Activated CD8-positive, alpha-beta memory T cell treated with anti-CD3 and anti-CD28 coated beads, Interleukin-2, amount 10 ng/mL, durations not matched to agents 7 days and 5 days (primary cell): Measurements from ENCODE around the gene CPVL. TPM values are rescaled to one million over a fixed set of nuclear protein-coding genes. Genes with fewer than 3 reads are reported as not detected.
A peak's percentile ranks its signal among the peaks of the same experiment; 100 is the strongest.

Source experiments
- ATAC-seq: fragments of 150-1000 bp; cut with Tn5 transposase; one replicate; pipeline ENCODE4 v1.10.0; 2021; ENCODE audit warnings: moderate library complexity
- CTCF ChIA-PET: fragments of 350-600 bp; sonication (Branson Sonifier 250); formaldehyde crosslinking; loops from one replicate; lab custom pipeline; 2021; ENCODE audit warnings: antibody characterized with exemption; lab: Charles Lee
- DNase-seq: peaks from one replicate; pipeline ENCODE4 v3.0.0-alpha.2; 2020
- H3K27ac Mint-ChIP-seq: one replicate; pipeline ENCODE4 v1.8.0; 2021; ENCODE audit warnings: mild to moderate bottlenecking, mixed read lengths
- H3K27me3 Mint-ChIP-seq: one replicate; pipeline ENCODE4 v1.8.0; 2021; ENCODE audit warnings: mixed read lengths
- H3K36me3 Mint-ChIP-seq: one replicate; pipeline ENCODE4 v1.8.0; 2021; ENCODE audit warnings: mild to moderate bottlenecking, mixed read lengths
- H3K4me1 Mint-ChIP-seq: one replicate; pipeline ENCODE4 v1.8.0; 2021; ENCODE audit warnings: mixed read lengths
- H3K4me3 Mint-ChIP-seq: one replicate; pipeline ENCODE4 v1.8.0; 2021; ENCODE audit warnings: mild to moderate bottlenecking, moderate library complexity, mixed read lengths
- H3K9me3 Mint-ChIP-seq: one replicate; pipeline ENCODE4 v1.8.0; 2022; ENCODE audit warnings: low read depth, mixed read lengths
- total RNA-seq, 2 experiments: library from RNA; stranded (reverse); gene quantifications; one replicate each; pipeline ENCODE4 v1.2.3, GENCODE V29; 2021

CPVL gene
- total RNA-seq, 2 experiments from 2014 or later: 0.33 to 1.8 TPM

DNA sequence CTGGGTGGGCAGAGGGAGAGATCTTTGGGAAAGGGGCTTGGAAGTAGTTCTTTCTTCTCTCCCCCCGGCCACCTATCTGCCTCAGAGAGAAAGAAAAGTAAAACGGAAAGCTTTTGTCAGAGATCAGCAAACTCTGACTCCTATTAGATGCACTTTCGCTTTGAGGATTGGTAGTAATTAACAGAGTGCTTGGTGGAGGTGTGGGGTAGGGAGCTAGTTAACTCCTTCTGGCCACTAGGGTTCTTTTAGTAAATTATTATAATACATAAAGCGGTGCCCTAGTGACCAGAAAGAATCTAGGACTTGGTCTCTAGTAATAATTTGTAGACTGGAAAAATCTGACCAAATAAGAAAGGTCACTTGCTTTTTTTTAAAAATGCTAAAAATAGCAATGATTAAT, 54.6 kb downstream of the CPVL start:
- Mint-ChIP-seq H3K36me3 (peaks cover 2% of the 10 kb centered on the region), H3K9me3 (no peaks in the 10 kb centered on the region), H3K27ac (peak overlapping the region; percentile 85), H3K27me3 (peaks cover 18% of the 10 kb centered on the region), H3K4me1 (peaks cover 23% of the 10 kb centered on the region), H3K4me3 (peak overlapping the region; percentile 70)
- ATAC-seq: peak; percentile 91
- CTCF ChIA-PET: interaction anchor here (1.0 to 4.8 kb wide), 8 partner anchors 8 to 317 kb away, joined by 3 to 37 read pairs (median 4); no protein-coding TSS in a partner anchor
- DNase-seq: no peak

GRCh38 chr7:29090836-29091601, 55.3 kb downstream of the CPVL start:
- Mint-ChIP-seq H3K27ac (peak overlapping the region; percentile 85), H3K27me3 (peaks cover 22% of the 10 kb centered on the region), H3K36me3 (peaks cover 2% of the 10 kb centered on the region), H3K9me3 (no peaks in the 10 kb centered on the region), H3K4me3 (peak overlapping the region; percentile 70), H3K4me1 (peaks cover 17% of the 10 kb centered on the region)
- ATAC-seq: peak; percentile 58
- DNase-seq: no peak
- CTCF ChIA-PET: interaction anchor here (0.6 to 4.8 kb wide), 9 partner anchors 9 to 1678 kb away, joined by 3 to 37 read pairs (median 4); no protein-coding TSS in a partner anchor

DNA sequence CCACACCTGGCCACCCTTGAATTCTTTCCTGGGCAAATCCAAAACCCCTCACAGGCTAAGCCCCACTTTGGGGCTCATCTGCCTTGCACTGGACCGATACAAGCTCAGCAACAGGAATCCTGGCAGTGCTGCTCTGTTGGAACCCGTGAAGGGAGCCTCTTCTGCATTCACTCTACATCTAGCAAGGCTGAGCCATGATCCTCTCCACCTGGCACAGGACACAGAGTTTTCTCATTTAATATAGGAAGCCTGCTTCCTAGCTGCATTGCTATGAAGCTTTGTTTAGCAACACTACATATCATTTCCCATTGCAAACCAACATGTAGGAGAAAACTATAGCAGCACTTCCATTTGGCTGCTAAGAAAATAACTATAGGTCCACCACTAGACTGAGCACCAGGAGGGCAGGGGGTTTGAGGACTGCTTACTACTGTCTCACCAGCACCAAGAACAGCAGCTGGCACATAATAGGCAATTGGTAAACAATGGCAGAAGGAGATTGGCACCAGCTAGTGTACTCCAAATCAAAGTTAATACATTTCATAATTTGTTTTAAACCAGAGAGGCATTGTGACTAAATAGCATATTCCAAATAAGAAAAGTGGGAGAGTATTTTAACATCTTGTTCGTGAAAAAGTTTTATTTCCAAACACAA, 56.1 kb downstream of the CPVL start:
- H3K4me1 Mint-ChIP-seq: peaks cover 20% of the 10 kb centered on the region
- no peak overlapping the region for H3K27ac Mint-ChIP-seq
- CTCF ChIA-PET: interaction anchor here (2.0 to 4.8 kb wide), 3 partner anchors 16 to 168 kb away, joined by 10 to 37 read pairs (median 23); no protein-coding TSS in a partner anchor
- H3K4me3 Mint-ChIP-seq: peak overlapping the region; percentile 70
- no peak for DNase-seq
- peaks cover 25% of the 10 kb centered on the region for H3K27me3 Mint-ChIP-seq
- H3K9me3 Mint-ChIP-seq: no peaks in the 10 kb centered on the region
- peaks cover 2% of the 10 kb centered on the region for H3K36me3 Mint-ChIP-seq
- ATAC-seq: no peak

DNA sequence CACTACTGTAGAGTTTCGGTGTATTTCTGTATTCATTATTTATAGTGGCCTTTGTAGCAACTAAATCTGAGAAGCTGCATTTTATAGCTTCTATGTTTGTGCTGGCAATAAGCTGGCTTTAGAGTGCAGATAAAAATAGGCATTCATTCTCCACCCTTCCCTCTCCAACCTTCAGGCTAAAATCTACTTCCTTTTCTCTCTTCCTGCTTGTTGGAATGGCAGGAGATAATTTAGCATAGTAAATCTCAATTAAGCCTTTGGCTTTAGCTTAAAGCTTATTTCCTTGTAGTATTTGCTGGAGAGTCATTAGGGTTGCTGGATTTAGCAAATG, 58.5 kb downstream of the CPVL start:
- ATAC-seq: no peak
- no peak overlapping the region for H3K27ac Mint-ChIP-seq

DNA sequence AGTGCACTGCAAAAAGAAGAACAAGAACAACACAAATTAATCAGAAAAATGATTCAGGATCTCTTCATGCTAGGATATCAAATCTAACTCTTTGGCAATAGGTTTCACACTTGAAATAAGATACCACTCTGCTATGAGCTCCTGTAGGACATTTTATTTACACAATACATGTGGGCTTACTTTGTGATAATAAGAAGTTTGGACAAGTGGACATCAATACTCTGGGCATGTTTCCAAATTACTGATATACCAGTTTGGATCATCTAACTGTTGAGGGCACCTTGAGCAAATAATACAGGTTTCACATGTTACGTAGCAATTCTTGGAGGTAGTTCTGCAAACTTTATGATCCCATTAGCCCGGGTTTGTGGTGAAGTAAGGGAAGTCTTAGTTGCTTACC, 59.8 kb downstream of the CPVL start:
- Mint-ChIP-seq H3K27me3 (peaks cover 23% of the 10 kb centered on the region), H3K4me1 (peaks cover 26% of the 10 kb centered on the region), H3K27ac (no peak overlapping the region), H3K4me3 (no peak overlapping the region), H3K9me3 (no peaks in the 10 kb centered on the region), H3K36me3 (peaks cover 2% of the 10 kb centered on the region)
- CTCF ChIA-PET: interaction anchor here (2.0 kb wide), 1 partner anchor 160 kb away, joined by 7 read pairs; no protein-coding TSS in a partner anchor
- no peak for ATAC-seq
- DNase-seq: no peak

More for the DNA sequence above, 58.5 kb downstream of the CPVL start:
- Mint-ChIP-seq H3K4me1 (peaks cover 28% of the 10 kb centered on the region), H3K9me3 (no peaks in the 10 kb centered on the region), H3K36me3 (peaks cover 2% of the 10 kb centered on the region), H3K27me3 (peaks cover 21% of the 10 kb centered on the region), H3K4me3 (no peak overlapping the region)
- no peak for DNase-seq
- CTCF ChIA-PET: interaction anchor here (0.9 to 2.0 kb wide), 4 partner anchors 9 to 161 kb away, joined by 3 to 7 read pairs (median 5); no protein-coding TSS in a partner anchor

- CTCF ChIA-PET: no interaction called here
- peaks cover 33% of the 10 kb centered on the region for H3K27me3 Mint-ChIP-seq
- peak; percentile 39 for ATAC-seq
- no peak for DNase-seq
- peaks cover 15% of the 10 kb centered on the region for H3K4me1 Mint-ChIP-seq
- no peak overlapping the region for H3K27ac Mint-ChIP-seq
- H3K9me3 Mint-ChIP-seq: no peaks in the 10 kb centered on the region
- peaks cover 2% of the 10 kb centered on the region for H3K36me3 Mint-ChIP-seq
- H3K4me3 Mint-ChIP-seq: no peak overlapping the region
These were observed 61.5 kb downstream of the CPVL start for GRCh38 chr7:29084832-29085231.

- Mint-ChIP-seq H3K36me3 (no peaks in the 10 kb centered on the region), H3K9me3 (no peaks in the 10 kb centered on the region), H3K4me1 (peaks cover 13% of the 10 kb centered on the region), H3K4me3 (no peak overlapping the region), H3K27ac (no peak overlapping the region), H3K27me3 (peaks cover 42% of the 10 kb centered on the region)
- CTCF ChIA-PET: interaction anchor here (1.0 to 2.0 kb wide), 2 partner anchors 25 to 159 kb away, joined by 3 to 5 read pairs; no protein-coding TSS in a partner anchor
- DNase-seq: no peak
- ATAC-seq: no peak
These were observed 65.5 kb downstream of the CPVL start for GRCh38 chr7:29080803-29081202.

DNA sequence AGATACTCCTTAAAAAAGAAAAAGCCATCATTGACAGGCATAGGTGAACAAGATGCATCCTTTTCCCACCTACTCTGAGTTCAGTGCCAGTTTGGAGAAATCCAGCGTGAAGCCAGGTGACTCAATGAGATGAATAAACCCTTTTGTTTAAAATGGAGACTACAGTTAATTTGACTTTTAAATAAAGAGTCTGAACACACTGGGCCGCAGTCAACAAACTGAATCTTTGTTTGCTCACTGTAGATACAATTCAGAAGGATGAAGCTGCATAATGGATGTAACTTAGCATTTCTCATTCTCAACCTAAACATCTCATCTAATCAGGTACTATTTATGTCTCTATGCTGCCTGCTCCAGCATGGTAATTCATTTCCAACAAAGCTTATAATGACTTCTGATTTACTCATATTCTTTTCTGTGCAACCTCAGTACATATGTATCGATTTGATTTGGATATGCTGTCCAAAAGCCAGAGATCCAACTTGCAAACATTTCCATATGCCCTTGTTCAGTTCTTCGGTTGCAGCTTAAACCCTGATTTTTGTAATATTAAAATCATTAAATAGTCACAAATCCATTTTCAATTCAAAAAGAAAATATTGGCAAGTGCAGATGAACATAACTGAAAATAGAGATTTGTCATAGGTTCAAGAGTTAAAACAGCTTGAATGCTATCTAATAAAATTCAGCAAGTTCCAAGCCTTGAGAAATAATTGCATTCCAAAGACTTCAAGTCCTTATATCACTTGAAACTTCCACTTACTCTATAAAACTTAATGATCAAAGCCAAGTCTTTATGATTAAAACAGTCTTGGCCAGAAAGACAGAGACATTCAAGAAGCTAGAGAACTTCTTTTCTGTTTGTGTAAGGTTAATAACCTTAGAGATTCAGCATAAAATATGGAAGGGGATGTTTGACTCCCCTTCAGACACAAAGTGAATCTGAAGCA, 67.8 kb downstream of the CPVL start:
- Mint-ChIP-seq H3K9me3 (no peaks in the 10 kb centered on the region), H3K36me3 (no peaks in the 10 kb centered on the region), H3K4me1 (no peaks in the 10 kb centered on the region), H3K4me3 (no peak overlapping the region), H3K27ac (no peak overlapping the region), H3K27me3 (peaks cover 45% of the 10 kb centered on the region)
- DNase-seq: no peak
- ATAC-seq: no peak
- CTCF ChIA-PET: interaction anchor here (0.8 to 1.1 kb wide), 2 partner anchors 9 to 330 kb away, joined by 3 to 4 read pairs; no protein-coding TSS in a partner anchor

- no peak overlapping the region for H3K4me3 Mint-ChIP-seq
- H3K4me1 Mint-ChIP-seq: no peaks in the 10 kb centered on the region
- DNase-seq (no peak), ATAC-seq (no peak)
- no peak overlapping the region for H3K27ac Mint-ChIP-seq
- H3K36me3 Mint-ChIP-seq: no peaks in the 10 kb centered on the region
- CTCF ChIA-PET: no interaction called here
- peaks cover 48% of the 10 kb centered on the region for H3K27me3 Mint-ChIP-seq
- H3K9me3 Mint-ChIP-seq: no peaks in the 10 kb centered on the region
These were observed 68.5 kb downstream of the CPVL start for GRCh38 chr7:29077854-29078253.

- Mint-ChIP-seq H3K4me3 (no peak overlapping the region), H3K9me3 (no peaks in the 10 kb centered on the region), H3K4me1 (no peaks in the 10 kb centered on the region), H3K27ac (no peak overlapping the region), H3K27me3 (peaks cover 50% of the 10 kb centered on the region), H3K36me3 (no peaks in the 10 kb centered on the region)
- CTCF ChIA-PET: interaction anchor here (1.2 kb wide), 1 partner anchor 29 kb away, joined by 3 read pairs; no protein-coding TSS in a partner anchor
- DNase-seq: no peak
- ATAC-seq: no peak
These were observed 69.2 kb downstream of the CPVL start for GRCh38 chr7:29077176-29077575.

GRCh38 chr7:29076631-29077030, 69.7 kb downstream of the CPVL start:
- ATAC-seq: no peak
- CTCF ChIA-PET: interaction anchor here (1.2 kb wide), 1 partner anchor 30 kb away, joined by 3 read pairs; no protein-coding TSS in a partner anchor
- Mint-ChIP-seq H3K27ac (no peak overlapping the region), H3K27me3 (peaks cover 50% of the 10 kb centered on the region), H3K4me3 (no peak overlapping the region), H3K4me1 (no peaks in the 10 kb centered on the region), H3K9me3 (no peaks in the 10 kb centered on the region), H3K36me3 (no peaks in the 10 kb centered on the region)
- no peak for DNase-seq

GRCh38 chr7:29075606-29076005, 70.7 kb downstream of the CPVL start:
- Mint-ChIP-seq H3K9me3 (no peaks in the 10 kb centered on the region), H3K36me3 (no peaks in the 10 kb centered on the region), H3K4me3 (no peak overlapping the region), H3K4me1 (no peaks in the 10 kb centered on the region), H3K27ac (no peak overlapping the region), H3K27me3 (peaks cover 40% of the 10 kb centered on the region)
- ATAC-seq: no peak
- CTCF ChIA-PET: no interaction called here
- no peak for DNase-seq
